ENCODE measurements around the gene ORM2. TPM values are rescaled to one million over a fixed set of nuclear protein-coding genes. Genes with fewer than 3 reads are reported as not detected.

The ORM2 gene
- not detected for total RNA-seq

DNA sequence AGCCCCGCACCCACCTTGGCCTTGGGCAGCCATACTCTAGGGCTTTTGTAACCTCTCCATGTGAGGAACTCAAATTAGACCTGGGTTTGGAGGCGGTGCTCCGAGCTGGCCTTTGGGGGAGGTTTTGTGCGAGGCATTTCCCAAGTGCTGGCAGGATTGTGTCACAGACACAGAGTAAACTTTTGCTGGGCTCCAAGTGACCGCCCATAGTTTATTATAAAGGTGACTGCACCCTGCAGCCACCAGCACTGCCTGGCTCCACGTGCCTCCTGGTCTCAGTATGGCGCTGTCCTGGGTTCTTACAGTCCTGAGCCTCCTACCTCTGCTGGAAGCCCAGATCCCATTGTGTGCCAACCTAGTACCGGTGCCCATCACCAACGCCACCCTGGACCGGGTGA is at the start of gene ORM2:
TSS of gene ORM2 (plus strand) at position 245 of the 398 bp plus-strand sequence. CDS start at position 281, 36 bp downstream.

GRCh38 chr9:114322831-114323531 is 6.7 kb upstream of the ORM2 start, which contains the start of gene ORM1:
Gene ORM1, plus strand, starts transcription at chr9:114323098. Its CDS starts 36 bp downstream, at chr9:114323134.

Other genes with a start within 250 kb of the ORM2 start
- gene KIF12, start 230.6 kb upstream of the ORM2 start, total RNA-seq = 101 TPM
- 49.3 TPM for gene COL27A1, start 174.3 kb upstream of the ORM2 start, total RNA-seq
- gene ORM1, start 6.8 kb upstream of the ORM2 start, total RNA-seq = 3.7 TPM
- 23.8 TPM for gene AKNA, start 58.1 kb downstream of the ORM2 start, total RNA-seq
- 7.8 TPM for gene WHRN, start 175.6 kb downstream of the ORM2 start, total RNA-seq